GM12878 (cell line): ENCODE data around the gene RABL2B. TPM values are rescaled to one million over a fixed set of nuclear protein-coding genes. Genes with fewer than 3 reads are reported as not detected.

Source experiments
- ATAC-seq: fragments of 200-7000 bp; cut with Tn5 transposase; 3 replicates; pipeline ENCODE4 v1.9.1; 2020; ENCODE audit warnings: mild to moderate bottlenecking, moderate library complexity
- BruUV-seq: library from RNA; stranded (reverse); fragments of 400-500 nt; replicated peaks from 2 replicates; lab custom pipeline; 2021; lab: Mats Ljungman, UMichigan
- CTCF ChIA-PET: fragments of 300-600 bp; sonication (Branson Sonifier 250); formaldehyde crosslinking; extraction: SDS; loops from one replicate; lab custom pipeline; 2021; ENCODE audit warnings: inconsistent platforms; lab: Yijun Ruan, JAX
- POLR2A ChIA-PET: fragments of 350-600 bp; formaldehyde crosslinking; extraction: SDS; loops from one replicate; lab custom pipeline; 2021; ENCODE audit warnings: inconsistent platforms; lab: Charles Lee
- RAD21 ChIA-PET: fragments of 300-600 bp; sonication (Branson Sonifier 250); formaldehyde crosslinking; loops from one replicate; lab custom pipeline; 2023; ENCODE audit warnings: antibody characterized with exemption; ENCODE audit not compliant: unreplicated experiment; lab: Charles Lee
- SMC1A ChIA-PET: fragments of 300-600 bp; sonication (Branson Sonifier 250); formaldehyde crosslinking; loops from one replicate; lab custom pipeline; 2023; ENCODE audit not compliant: unreplicated experiment, uncharacterized antibody; lab: Charles Lee
- DNase-seq: peaks from one replicate; pipeline ENCODE4 v3.0.0-alpha.2; 2011; ENCODE audit warnings: low read depth, low spot score
- FAIRE-seq: peaks from 3 replicates; lab custom pipeline; 2011; peaks lifted over from hg19 to GRCh38; lab: Jason Lieb, UNC
- H2AFZ ChIP-seq: 2 replicates; pipeline ENCODE4 v1.6.0; 2011; ENCODE audit warnings: low read depth, low read length, control low read depth; ENCODE audit not compliant: control insufficient read depth
- H3K27ac ChIP-seq: 2 replicates; pipeline ENCODE4 v1.5.1; 2011; ENCODE audit warnings: control low read depth; ENCODE audit not compliant: control insufficient read depth, insufficient read depth
- H3K27me3 ChIP-seq, 2 experiments: replicated peaks in 1 of 2; 2 replicates each; pipeline versions ENCODE4 v1.6.0 to v1.6.1; 2011; ENCODE audit warnings: low read length in 1 of 2; ENCODE audit not compliant: control insufficient read depth in 2 of 2, insufficient read depth in 2 of 2
- H3K36me3 ChIP-seq, 2 experiments: 2 replicates each; pipeline ENCODE4 v1.5.1; 2011; ENCODE audit warnings: low read length in 1 of 2; ENCODE audit not compliant: control insufficient read depth in 2 of 2, insufficient read depth in 2 of 2
- H3K4me1 ChIP-seq: 2 replicates; pipeline ENCODE4 v1.6.1; 2011; ENCODE audit warnings: mild to moderate bottlenecking, low read length, moderate library complexity, mixed read lengths; ENCODE audit not compliant: control insufficient read depth, insufficient read depth
- H3K4me2 ChIP-seq: 2 replicates; pipeline ENCODE4 v1.6.0; 2011; ENCODE audit warnings: control low read depth; ENCODE audit not compliant: control insufficient read depth, insufficient read depth
- H3K4me3 ChIP-seq: fragments of 200-600 bp; sonication (generic); 2 replicates; pipeline ENCODE4 v1.5.1; 2016
- H3K79me2 ChIP-seq: 2 replicates; pipeline ENCODE4 v1.6.0; 2011; ENCODE audit warnings: low read length; ENCODE audit not compliant: control insufficient read depth, insufficient read depth
- H3K9ac ChIP-seq: 2 replicates; pipeline ENCODE4 v1.8.0; 2011; ENCODE audit warnings: low read length, control low read depth, mixed read lengths; ENCODE audit not compliant: control insufficient read depth, insufficient read depth
- H3K9me3 ChIP-seq: replicated peaks from 3 replicates; pipeline ENCODE4 v1.5.1; 2011; ENCODE audit warnings: mild to moderate bottlenecking, low read length; ENCODE audit not compliant: control insufficient read depth, insufficient read depth
- H4K20me1 ChIP-seq: 2 replicates; pipeline ENCODE4 v1.6.0; 2011; ENCODE audit not compliant: control insufficient read depth, insufficient read depth
- BCL3 ChIP-seq: IDR thresholded peaks from 2 replicates; pipeline ENCODE4 v1.6.1; 2011; ENCODE audit warnings: borderline replicate concordance, low read depth, mild to moderate bottlenecking, moderate library complexity, low read length; ENCODE audit not compliant: insufficient read depth, poor library complexity, severe bottlenecking
- ETV6 ChIP-seq, 2 experiments: fragments of 450-650 bp in 1 of 2; IDR thresholded peaks in 1 of 2; conservative IDR thresholded peaks in 1 of 2; 2 replicates each; pipeline ENCODE4 v1.6.1; 2014; ENCODE audit warnings: antibody characterized with exemption in 1 of 2, borderline replicate concordance in 1 of 2, low read depth in 1 of 2, mild to moderate bottlenecking in 1 of 2, moderate library complexity in 1 of 2
- PRDM15 ChIP-seq: fragments of 450-650 bp; formaldehyde crosslinking; IDR thresholded peaks from 2 replicates; pipeline ENCODE4 v1.4.0; 2020; ENCODE audit warnings: mild to moderate bottlenecking, moderate library complexity
- SRF ChIP-seq, 2 experiments: IDR thresholded peaks; 2 replicates each; pipeline ENCODE4 v1.6.1; 2011; ENCODE audit warnings: low read depth in 2 of 2, low read length in 2 of 2, mild to moderate bottlenecking in 1 of 2, moderate library complexity in 1 of 2
- USF2 ChIP-seq: IDR thresholded peaks from 2 replicates; pipeline ENCODE4 v1.6.1; 2011; ENCODE audit warnings: low read depth, low read length, improper control_type of control experiment, borderline replicate concordance
- ZNF274 ChIP-seq: IDR thresholded peaks from one replicate; pipeline ENCODE4 v1.8.0; 2011; ENCODE audit not compliant: insufficient read length, insufficient read depth
- WGBS: methylation state at CpG from one replicate; pipeline ENCODE4 v1.1.6; 2016; ENCODE audit warnings: low lambda C conversion rate; ENCODE audit not compliant: insufficient replicate concordance, insufficient coverage; ENCODE audit errors: missing lambda C conversion rate; 5-methylcytosine and 5-hydroxymethylcytosine counted together
- in situ Hi-C: fragments of 300-500 bp; cut with MboI; formaldehyde crosslinking; loops from 9 replicates; pipeline ENCODE4 v1.14.3; 2018; ENCODE audit warnings: mixed read lengths
- intact Hi-C: fragments of 100-400 bp; cut with micrococcal nuclease; formaldehyde crosslinking; loops from one replicate; pipeline ENCODE4 v1.14.2; 2022; ENCODE audit not compliant: unreplicated experiment
- polyA plus RNA-seq, 11 experiments: library from polyadenylated mRNA; depleted of rRNA in 4 of 11; unstranded in 6 of 11; stranded (reverse) in 5 of 11; fragments of >200 nt; fragmentation: Nextera tagmentation in 4 of 11; fragmentation: Illumina TruSeq in 1 of 11; extraction: Ambion mirVana in 4 of 11; extraction: Trizol in 1 of 11; gene quantifications; 1 replicate in 1 of 11; 2 replicates in 10 of 11; pipeline versions ENCODE4 v1.2.1 to v1.2.3, GENCODE V29; 2011 to 2016; ENCODE audit warnings: inconsistent platforms in 2 of 11, missing spikeins in 2 of 11, low read depth in 1 of 11
- total RNA-seq, 4 experiments: library from RNA; depleted of rRNA in 3 of 4; stranded (reverse); fragments of >200 nt in 3 of 4; fragmentation: Illumina TruSeq in 1 of 4; extraction: Trizol in 1 of 4; gene quantifications; 2 replicates each; pipeline versions ENCODE4 v1.2.1 to v1.2.3, GENCODE V29; 2013 to 2021
- TF ChIP-seq, protein P1 (sequence below): IDR thresholded peaks from 2 replicates; pipeline ENCODE4 v1.6.1; 2012; ENCODE audit warnings: improper control_type of control experiment, low read depth, low read length; ENCODE audit not compliant: insufficient replicate concordance
- TF ChIP-seq, protein P2 (sequence below): fragments of 450-650 bp; IDR thresholded peaks from 2 replicates; pipeline ENCODE4 v1.6.1; 2018; ENCODE audit warnings: mild to moderate bottlenecking, low read depth, moderate library complexity; ENCODE audit not compliant: partially characterized antibody

The RABL2B gene
- total and polyA plus RNA-seq, 10 of the 15 experiments (the other 5 are each of a cell fraction or from before 2014, with no cell fraction given): 3.1 to 27.4 (median 14.4) TPM

DNA sequence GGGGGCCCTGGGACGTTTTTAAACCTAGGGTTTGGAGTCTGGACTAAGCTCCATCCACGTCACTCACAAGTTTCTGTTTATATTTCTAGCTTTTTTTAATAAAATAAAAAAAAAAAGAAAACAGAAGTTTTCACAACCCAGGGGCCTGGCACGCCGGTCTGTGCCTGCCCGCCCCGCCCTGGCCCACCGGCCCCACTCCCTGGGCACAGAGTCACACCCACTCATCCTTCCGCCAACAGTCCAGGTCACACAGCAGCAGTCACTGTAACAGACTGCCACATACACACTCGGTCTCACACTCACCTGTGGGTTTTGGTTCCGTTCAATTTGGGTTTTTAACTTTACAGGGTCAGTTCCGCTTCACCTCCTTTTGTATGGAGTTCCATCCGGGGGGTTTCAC, 50.8 kb downstream of the RABL2B start:
- Histone ChIP-seq H3K4me3 (no peak overlapping the region), H3K27ac (no peak overlapping the region), H4K20me1 (no peaks in the 10 kb centered on the region), H3K4me2 (no peak overlapping the region), H3K79me2 (no peaks in the 10 kb centered on the region), H3K9me3 (no peaks in the 10 kb centered on the region), H3K36me3 (no peaks in the 10 kb centered on the region), H3K4me1 (no peaks in the 10 kb centered on the region), H3K9ac (no peak overlapping the region), H3K27me3 (no peaks in the 10 kb centered on the region; a peak in 2 of 4 replicates), H2AFZ (no peak overlapping the region)
- BruUV-seq: no TSS peak
- in situ Hi-C loops (no loop called here), intact Hi-C loops (no loop called here)
- SMC1A ChIA-PET: no interaction called here
- RAD21 ChIA-PET: no interaction called here
- ATAC-seq (no peak), FAIRE-seq (no peak), DNase-seq (no peak)
- CTCF ChIA-PET: interaction anchor here (1.1 kb wide), 1 partner anchor 25 kb away, joined by 3 read pairs; no protein-coding TSS in a partner anchor
- 40% methylated on average over 8 of the region's 12 CpGs for WGBS
- POLR2A ChIA-PET: no interaction called here
- TF ChIP-seq ETV6 (conservative IDR thresholded peaks at IDR 0.05 in 1 of 2, IDR thresholded peaks at IDR 0.05 in 1 of 2; ENCODE audit: borderline replicate concordance in 1 of 2, low read depth in 1 of 2) (no peak), ZNF274 (no peak), BCL3 (no peak), USF2 (no peak), SRF (IDR thresholded peaks at IDR 0.05; ENCODE audit: low read depth in 2 of 2, low read length in 2 of 2) (no peak), PRDM15 (no peak)
- TF ChIP-seq, protein P1, sequence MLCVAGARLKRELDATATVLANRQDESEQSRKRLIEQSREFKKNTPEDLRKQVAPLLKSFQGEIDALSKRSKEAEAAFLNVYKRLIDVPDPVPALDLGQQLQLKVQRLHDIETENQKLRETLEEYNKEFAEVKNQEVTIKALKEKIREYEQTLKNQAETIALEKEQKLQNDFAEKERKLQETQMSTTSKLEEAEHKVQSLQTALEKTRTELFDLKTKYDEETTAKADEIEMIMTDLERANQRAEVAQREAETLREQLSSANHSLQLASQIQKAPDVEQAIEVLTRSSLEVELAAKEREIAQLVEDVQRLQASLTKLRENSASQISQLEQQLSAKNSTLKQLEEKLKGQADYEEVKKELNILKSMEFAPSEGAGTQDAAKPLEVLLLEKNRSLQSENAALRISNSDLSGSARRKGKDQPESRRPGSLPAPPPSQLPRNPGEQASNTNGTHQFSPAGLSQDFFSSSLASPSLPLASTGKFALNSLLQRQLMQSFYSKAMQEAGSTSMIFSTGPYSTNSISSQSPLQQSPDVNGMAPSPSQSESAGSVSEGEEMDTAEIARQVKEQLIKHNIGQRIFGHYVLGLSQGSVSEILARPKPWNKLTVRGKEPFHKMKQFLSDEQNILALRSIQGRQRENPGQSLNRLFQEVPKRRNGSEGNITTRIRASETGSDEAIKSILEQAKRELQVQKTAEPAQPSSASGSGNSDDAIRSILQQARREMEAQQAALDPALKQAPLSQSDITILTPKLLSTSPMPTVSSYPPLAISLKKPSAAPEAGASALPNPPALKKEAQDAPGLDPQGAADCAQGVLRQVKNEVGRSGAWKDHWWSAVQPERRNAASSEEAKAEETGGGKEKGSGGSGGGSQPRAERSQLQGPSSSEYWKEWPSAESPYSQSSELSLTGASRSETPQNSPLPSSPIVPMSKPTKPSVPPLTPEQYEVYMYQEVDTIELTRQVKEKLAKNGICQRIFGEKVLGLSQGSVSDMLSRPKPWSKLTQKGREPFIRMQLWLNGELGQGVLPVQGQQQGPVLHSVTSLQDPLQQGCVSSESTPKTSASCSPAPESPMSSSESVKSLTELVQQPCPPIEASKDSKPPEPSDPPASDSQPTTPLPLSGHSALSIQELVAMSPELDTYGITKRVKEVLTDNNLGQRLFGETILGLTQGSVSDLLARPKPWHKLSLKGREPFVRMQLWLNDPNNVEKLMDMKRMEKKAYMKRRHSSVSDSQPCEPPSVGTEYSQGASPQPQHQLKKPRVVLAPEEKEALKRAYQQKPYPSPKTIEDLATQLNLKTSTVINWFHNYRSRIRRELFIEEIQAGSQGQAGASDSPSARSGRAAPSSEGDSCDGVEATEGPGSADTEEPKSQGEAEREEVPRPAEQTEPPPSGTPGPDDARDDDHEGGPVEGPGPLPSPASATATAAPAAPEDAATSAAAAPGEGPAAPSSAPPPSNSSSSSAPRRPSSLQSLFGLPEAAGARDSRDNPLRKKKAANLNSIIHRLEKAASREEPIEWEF: no peak
- TF ChIP-seq, protein P2, sequence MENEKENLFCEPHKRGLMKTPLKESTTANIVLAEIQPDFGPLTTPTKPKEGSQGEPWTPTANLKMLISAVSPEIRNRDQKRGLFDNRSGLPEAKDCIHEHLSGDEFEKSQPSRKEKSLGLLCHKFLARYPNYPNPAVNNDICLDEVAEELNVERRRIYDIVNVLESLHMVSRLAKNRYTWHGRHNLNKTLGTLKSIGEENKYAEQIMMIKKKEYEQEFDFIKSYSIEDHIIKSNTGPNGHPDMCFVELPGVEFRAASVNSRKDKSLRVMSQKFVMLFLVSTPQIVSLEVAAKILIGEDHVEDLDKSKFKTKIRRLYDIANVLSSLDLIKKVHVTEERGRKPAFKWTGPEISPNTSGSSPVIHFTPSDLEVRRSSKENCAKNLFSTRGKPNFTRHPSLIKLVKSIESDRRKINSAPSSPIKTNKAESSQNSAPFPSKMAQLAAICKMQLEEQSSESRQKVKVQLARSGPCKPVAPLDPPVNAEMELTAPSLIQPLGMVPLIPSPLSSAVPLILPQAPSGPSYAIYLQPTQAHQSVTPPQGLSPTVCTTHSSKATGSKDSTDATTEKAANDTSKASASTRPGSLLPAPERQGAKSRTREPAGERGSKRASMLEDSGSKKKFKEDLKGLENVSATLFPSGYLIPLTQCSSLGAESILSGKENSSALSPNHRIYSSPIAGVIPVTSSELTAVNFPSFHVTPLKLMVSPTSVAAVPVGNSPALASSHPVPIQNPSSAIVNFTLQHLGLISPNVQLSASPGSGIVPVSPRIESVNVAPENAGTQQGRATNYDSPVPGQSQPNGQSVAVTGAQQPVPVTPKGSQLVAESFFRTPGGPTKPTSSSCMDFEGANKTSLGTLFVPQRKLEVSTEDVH: no peak
